Measurements from ENCODE around the gene NUP214. TPM values are rescaled to one million over a fixed set of nuclear protein-coding genes. Genes with fewer than 3 reads are reported as not detected.

NUP214 gene
- total RNA-seq (10 to 100 TPM; 22.6 to 76.6 (median 39.3) TPM), polyA plus RNA-seq (10 to 100 TPM; 31.7 to 47.5 (median 32.0) TPM)
- long read RNA-seq, donor 1, partial matches to known transcripts, result 5 of 5 reads
- long read RNA-seq, donor 1, other reads (novel, unspliced or antisense), result 0 of 5 reads
- long read RNA-seq, donor 2, partial matches to known transcripts, result 10 of 10 reads
- long read RNA-seq, donor 2, other reads (novel, unspliced or antisense), result 0 of 10 reads
- long read RNA-seq, donor 3, partial matches to known transcripts, result 8 of 8 reads
- long read RNA-seq, donor 3, other reads (novel, unspliced or antisense), result 0 of 8 reads
- long read RNA-seq, donor 4, partial matches to known transcripts, result 6 of 6 reads
- long read RNA-seq, donor 4, other reads (novel, unspliced or antisense), result 0 of 6 reads
- long read RNA-seq, donor 5, partial matches to known transcripts, result 20 of 21 reads
- long read RNA-seq, donor 5, other reads (novel, unspliced or antisense), result 1 of 21 reads
- long read RNA-seq, donor 6, partial matches to known transcripts, result 4 of 8 reads
- long read RNA-seq, donor 6, other reads (novel, unspliced or antisense), result 4 of 8 reads
- long read RNA-seq, donor 7, result 0 reads
- long read RNA-seq, donor 8, result 0 reads
- long read RNA-seq, donor 9, partial matches to known transcripts, result 8 of 8 reads
- long read RNA-seq, donor 9, other reads (novel, unspliced or antisense), result 0 of 8 reads
- long read RNA-seq, donor 10, result 0 reads

DNA sequence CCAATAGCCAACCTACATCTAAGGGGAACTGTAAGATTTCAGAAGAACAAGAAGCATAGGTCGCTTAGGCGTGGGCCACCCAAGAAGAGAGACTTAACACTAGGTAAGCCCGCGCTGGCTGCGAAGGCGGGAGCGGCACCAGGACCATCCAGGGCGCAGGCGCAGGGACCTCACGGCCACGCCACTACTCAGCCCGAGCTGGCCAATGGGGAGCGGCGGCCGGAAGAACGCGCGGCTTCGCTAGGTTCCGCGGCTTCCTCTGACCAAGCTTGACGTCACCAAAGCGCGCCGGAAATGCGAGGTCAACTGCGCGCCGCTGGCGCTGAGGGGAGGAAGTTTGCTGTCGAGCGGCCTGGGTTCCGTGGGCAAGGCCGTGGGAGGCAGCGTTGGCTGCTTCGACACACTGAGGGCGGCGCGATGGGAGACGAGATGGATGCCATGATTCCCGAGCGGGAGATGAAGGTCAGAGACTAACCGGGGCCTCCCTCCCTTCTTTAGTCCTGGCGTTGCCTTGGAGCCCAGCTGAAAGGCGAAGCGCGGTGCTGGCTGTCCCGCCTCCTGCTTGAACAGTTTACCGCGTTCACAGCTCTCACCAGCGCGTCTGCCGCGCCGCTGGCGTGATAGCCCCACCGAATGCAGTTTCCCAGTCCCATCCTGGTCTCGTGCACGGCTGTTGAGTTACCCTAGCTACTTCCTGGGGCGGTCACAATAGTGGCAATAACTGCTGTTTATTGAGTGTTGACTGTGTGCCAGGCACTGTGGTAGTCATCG is at the start of gene NUP214:
NUP214 (plus strand) TSS at position 299 of the 771 bp plus-strand sequence; CDS start at position 418, 119 bp downstream.
- peak; percentile 77 to 81 for TF ChIP-seq POLR2A (IDR thresholded peaks at IDR 0.05)
- TF ChIP-seq, protein P1, sequence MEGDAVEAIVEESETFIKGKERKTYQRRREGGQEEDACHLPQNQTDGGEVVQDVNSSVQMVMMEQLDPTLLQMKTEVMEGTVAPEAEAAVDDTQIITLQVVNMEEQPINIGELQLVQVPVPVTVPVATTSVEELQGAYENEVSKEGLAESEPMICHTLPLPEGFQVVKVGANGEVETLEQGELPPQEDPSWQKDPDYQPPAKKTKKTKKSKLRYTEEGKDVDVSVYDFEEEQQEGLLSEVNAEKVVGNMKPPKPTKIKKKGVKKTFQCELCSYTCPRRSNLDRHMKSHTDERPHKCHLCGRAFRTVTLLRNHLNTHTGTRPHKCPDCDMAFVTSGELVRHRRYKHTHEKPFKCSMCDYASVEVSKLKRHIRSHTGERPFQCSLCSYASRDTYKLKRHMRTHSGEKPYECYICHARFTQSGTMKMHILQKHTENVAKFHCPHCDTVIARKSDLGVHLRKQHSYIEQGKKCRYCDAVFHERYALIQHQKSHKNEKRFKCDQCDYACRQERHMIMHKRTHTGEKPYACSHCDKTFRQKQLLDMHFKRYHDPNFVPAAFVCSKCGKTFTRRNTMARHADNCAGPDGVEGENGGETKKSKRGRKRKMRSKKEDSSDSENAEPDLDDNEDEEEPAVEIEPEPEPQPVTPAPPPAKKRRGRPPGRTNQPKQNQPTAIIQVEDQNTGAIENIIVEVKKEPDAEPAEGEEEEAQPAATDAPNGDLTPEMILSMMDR (IDR thresholded peaks at IDR 0.05), result no peak
- intact Hi-C loops (cut with DNase I), result no loop called here
- Histone ChIP-seq H3K4me1 (replicated peaks in 1 of 2) (peaks cover 4 to 16% of the 10 kb centered on the region in 2 donors), H3K27ac (peak within 1 kb of the TSS in 4 of 5 donors; percentile 69 to 92 (median 70)), H3K4me3 (peak within 1 kb of the TSS; percentile 48 to 80 (median 52)), H3K27me3 (no peaks in the 10 kb centered on the region), H3K36me3 (replicated peaks in 1 of 2) (peaks cover 0 to 29% of the 10 kb centered on the region in 2 donors), H3K9me3 (replicated peaks in 1 of 3) (no peaks in the 10 kb centered on the region)
- 0 to 1% (median 0%) methylated on average over 16 to 61 of the region's 61 CpGs for WGBS, 4 donors
- peak; percentile 98 to 99 (median 99) for DNase-seq

DNA sequence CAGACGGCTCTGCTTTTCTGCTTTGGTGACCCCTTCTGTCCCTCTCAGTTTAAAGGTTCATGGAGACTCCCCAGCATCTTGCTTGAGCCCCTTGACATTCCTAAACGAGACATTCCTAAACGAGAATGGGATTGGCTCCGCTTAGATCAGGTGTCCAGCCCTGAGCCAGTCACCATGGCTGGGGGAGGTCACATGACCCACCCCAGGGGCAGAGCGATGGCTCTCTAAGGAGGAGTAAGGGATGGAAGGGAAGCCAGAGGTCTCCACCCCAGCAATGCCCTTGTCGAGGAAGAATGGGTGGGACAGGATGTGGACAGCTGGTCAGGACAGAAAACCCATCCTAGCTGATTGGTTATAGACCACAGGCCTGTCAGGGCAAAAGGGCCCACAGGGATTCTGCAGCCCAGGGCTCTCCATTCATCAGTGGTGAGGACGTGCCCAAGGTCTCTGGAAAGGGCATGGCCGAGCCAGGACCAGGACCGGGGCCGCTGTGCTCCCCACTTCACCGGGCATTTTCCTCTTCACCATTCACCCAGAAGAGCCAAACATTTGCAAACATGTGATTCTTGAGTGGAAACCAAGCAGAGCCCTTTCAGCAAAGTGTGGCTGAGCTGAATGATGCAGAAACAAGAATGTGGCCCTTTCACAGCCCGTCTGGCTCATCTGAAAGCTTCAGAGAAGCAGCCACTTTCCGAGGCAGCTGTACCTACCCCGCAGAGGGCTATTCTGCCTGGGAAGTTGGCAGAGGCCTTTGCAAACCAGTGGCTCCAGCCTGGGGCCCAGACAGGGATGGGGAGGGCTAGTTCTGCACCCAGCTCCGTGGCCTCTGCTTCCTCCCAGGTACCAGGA is 48.8 kb upstream of the NUP214 start:
- no peak for DNase-seq
- 77 to 88% (median 85%) methylated on average over 13 to 15 of the region's 15 CpGs for WGBS, 4 donors
- Histone ChIP-seq H3K4me3 (no peak overlapping the region), H3K27me3 (no peaks in the 10 kb centered on the region), H3K4me1 (replicated peaks in 1 of 2) (no peaks in the 10 kb centered on the region), H3K9me3 (replicated peaks in 1 of 3) (no peaks in the 10 kb centered on the region), H3K27ac (no peak overlapping the region), H3K36me3 (replicated peaks in 1 of 2) (no peaks in the 10 kb centered on the region)
- no peak for TF ChIP-seq POLR2A (IDR thresholded peaks at IDR 0.05)
- TF ChIP-seq, protein P1 (IDR thresholded peaks at IDR 0.05), result no peak
- intact Hi-C loops (cut with DNase I), result no loop called here

DNA sequence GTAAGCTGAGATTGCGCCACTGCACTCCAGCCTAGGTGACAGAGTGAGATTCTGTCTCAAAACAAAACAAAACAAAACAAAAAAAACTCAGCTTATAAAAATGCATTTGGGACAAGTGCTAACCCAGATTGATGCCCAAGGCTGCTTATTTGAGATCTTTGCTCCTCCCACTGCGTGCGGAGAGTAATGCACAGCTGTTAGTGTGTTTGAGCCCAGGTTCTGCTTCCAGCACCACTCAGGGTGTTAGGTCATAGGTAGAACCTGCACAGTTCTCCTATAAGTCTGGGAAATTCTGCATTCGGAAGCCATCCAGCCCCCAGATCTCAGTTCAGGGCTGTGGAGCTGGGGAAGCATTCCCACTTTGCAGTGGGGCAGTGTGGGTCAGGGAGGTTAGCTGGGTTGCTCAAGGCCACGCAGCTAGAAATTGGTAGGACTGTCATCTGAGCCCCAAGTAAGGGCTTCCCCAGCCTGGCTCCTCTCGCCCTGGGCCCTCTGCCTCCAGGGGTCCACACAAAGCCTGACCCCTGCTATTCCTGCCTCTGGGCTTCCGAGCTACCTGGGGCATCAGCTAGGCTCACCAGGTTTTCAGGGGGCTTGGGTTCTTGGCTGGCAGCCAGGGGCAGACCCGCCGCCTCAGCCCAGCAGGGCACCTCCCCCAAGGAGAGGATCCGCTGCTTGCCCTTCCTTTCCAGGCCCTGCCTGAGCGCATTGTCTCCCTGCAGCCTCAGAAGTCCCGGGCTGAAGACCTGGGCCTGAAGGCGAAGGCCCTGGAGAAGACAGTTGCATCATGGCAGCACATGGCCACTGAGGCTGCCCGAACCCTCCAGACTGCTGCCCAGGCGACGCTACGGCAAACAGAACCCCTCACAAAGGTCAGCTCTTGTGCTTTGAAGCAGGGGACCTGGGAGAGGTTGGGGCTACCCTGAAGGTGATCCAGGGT is 46.7 kb upstream of the NUP214 start:
- WGBS, 4 donors, result 83 to 89% (median 85%) methylated on average over 14 to 17 of the region's 17 CpGs
- Histone ChIP-seq H3K4me1 (replicated peaks in 1 of 2) (no peaks in the 10 kb centered on the region), H3K27me3 (no peaks in the 10 kb centered on the region), H3K9me3 (replicated peaks in 1 of 3) (no peaks in the 10 kb centered on the region), H3K4me3 (no peak overlapping the region), H3K27ac (no peak overlapping the region), H3K36me3 (replicated peaks in 1 of 2) (no peaks in the 10 kb centered on the region)
- no peak for DNase-seq
- intact Hi-C loops (cut with DNase I), result no loop called here
- TF ChIP-seq, protein P1 (IDR thresholded peaks at IDR 0.05), result no peak
- TF ChIP-seq POLR2A (IDR thresholded peaks at IDR 0.05), result no peak

Measured in adrenal gland (tissue), 19 donors.